Activated T-cell treated with anti-CD3 and anti-CD28 coated beads for 24 hours (primary cell): ENCODE results near the gene CUTA.

Experiments
- DNase-seq: peaks from one replicate; pipeline ENCODE4 v3.0.0-alpha.2; 2020; ENCODE audit warnings: low read depth

The CUTA gene, protein sequence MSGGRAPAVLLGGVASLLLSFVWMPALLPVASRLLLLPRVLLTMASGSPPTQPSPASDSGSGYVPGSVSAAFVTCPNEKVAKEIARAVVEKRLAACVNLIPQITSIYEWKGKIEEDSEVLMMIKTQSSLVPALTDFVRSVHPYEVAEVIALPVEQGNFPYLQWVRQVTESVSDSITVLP

GRCh38 chr6:33417903-33418689, at the start of gene CUTA:
TSS of gene CUTA (minus strand) at chr6:33418107. CDS start at chr6:33418000, 107 bp downstream.
- DNase-seq: peak; percentile 98

DNA sequence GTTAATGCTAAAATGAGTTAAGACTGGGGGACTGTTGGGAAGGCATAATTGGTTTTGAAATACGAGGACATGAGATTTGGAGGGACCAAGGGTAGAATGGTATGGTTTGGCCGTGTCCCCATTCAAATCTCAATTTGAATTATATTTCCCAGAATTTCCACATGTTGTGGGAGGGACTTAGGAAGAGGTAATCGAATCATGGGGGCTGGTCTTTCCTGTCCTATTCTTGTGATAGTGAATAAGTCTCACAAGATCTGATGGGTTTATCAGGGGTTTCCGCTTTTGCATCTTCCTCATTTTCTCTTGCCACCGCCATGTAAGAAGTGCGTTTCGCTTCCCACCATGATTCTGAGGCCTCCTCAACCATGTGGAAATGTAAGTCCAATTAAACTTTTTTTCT, 49.2 kb upstream of the CUTA start:
- DNase-seq: no peak

- DNase-seq: no peak
These were observed 48.3 kb upstream of the CUTA start for GRCh38 chr6:33466075-33466735.

GRCh38 chr6:33459226-33459625, 41.3 kb upstream of the CUTA start:
- DNase-seq: no peak

- DNase-seq: no peak
These were observed 40.8 kb upstream of the CUTA start for GRCh38 chr6:33458676-33459075.

DNA sequence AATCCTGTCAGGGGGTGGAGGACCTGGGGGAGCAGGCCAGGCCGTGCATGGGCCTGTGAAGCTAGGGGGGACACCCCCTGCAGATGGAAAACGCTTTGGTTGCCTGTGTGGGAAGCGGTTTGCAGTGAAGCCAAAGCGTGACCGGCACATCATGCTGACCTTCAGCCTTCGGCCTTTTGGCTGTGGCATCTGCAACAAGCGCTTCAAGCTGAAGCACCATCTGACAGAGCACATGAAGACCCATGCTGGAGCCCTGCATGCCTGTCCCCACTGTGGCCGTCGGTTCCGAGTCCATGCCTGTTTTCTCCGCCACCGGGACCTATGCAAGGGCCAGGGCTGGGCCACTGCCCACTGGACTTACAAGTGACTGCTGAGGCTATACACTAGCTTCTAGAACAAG, 38.2 kb upstream of the CUTA start:
- DNase-seq: no peak

GRCh38 chr6:33455051-33455450, 37.1 kb upstream of the CUTA start:
- DNase-seq: no peak

DNA sequence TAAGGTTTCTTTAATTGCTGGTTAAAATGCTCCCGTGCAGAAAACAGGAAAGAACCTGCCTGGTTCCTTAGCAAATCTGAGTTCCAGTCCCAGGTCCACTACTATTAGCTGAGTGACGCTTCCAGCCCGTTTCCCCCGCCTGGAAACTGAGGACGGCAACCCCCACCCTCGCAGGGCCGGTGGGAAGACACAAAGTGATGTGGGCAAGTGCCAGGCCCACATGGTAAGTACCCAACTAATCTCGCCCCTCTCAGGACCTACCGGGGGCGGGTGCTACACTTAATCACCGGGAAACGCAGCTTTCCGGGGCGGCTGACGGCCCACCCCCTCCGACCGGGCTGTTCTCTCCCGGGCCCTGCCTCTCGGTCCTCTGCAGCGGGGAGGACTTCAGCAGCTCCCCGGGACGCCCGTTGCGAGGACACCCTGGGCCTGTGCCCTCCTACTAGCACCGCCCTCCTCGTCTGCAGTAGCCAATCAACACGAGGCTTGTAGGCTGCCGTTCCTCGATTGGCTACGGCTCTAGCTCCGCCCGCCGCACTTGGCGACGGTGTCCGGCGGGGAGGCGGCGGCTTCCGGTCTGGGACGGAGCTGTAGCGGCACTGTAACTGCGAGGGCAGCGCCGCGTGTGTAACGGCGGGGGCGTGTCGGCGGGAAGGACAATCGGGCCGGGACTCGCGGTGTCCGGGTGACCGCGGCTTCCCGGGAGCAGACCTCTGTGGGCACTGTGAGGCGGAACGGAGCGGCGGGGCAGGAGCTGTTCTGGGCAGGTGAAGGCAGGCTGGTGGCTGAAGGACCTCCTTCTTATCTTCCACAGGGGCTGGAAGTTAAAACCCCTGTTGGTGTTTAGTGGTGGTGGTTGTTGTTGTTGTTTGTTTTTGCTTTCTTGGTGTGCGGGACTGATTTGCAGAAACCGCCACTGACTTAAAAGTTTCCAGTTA, 36.4 kb upstream of the CUTA start, which contains the start of gene ZBTB9:
Gene ZBTB9 (plus strand): TSS at position 568 of the 938 bp plus-strand sequence. CDS start 525 bp downstream, outside the sequence.
- peak; percentile 93 for DNase-seq

GRCh38 chr6:33453393-33454008, 35.6 kb upstream of the CUTA start:
- DNase-seq: no peak

- DNase-seq: no peak
These were observed 34.6 kb upstream of the CUTA start for GRCh38 chr6:33452496-33452895.

- no peak for DNase-seq
These were observed 33.7 kb upstream of the CUTA start for GRCh38 chr6:33451606-33452005.

DNA sequence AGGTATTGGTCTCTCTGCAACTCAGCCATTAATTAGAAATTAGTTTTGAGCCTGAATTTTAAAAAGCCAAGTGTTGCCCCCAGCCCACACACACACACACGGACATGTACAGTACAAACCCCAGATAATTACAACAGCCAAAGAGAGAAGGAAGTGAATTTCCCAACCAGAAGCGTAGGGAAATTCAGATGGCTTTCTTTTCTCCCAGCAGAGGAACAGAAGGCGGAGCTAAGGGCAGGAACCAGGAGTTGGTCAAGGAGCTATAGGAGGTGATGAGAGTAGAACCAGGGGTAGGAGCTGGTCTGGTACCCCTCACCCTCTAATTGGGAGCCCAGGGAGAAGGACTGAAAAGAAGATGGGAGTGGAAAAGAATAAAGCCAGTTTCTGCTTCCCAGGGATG, 32.5 kb upstream of the CUTA start:
- no peak for DNase-seq

DNA sequence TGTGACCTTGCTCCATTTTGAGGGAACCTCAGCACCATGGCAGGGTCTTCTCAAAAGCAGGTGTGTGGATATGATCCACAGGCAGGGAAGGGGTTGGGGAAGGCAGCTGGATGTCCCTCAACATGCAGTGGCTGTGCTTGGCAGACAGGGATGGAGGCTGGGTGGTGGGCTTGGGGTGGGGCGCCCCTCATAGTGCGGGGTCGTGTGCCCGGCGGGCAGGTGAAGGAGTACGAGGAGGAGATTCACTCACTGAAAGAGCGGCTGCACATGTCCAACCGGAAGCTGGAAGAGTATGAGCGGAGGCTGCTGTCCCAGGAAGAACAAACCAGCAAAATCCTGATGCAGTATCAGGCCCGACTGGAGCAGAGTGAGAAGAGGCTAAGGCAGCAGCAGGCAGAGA, 28.4 kb upstream of the CUTA start:
- no peak for DNase-seq

DNA sequence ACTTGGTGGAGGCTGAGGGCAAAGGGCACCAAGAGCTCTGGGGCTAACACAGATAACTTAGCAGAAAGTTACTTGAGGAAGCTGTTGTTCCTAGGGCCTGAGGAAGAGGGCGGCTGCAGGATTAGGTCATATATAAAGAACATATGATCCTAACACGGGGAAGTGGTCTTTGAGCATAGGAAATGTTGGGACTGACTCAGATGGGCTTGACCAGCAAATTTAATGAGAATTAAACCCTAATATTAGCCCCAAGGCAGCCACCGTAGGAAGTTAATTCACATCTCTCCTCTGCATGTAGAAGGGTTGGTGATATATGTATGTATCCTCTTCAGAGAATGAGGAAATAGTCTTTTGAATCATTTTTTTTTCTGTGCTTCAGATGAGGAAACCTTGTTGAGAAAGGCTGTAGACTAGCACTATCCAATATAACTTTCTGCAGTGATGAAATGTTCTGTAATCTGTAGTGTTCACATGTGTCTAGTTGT, 27.3 kb upstream of the CUTA start:
- DNase-seq: no peak

DNA sequence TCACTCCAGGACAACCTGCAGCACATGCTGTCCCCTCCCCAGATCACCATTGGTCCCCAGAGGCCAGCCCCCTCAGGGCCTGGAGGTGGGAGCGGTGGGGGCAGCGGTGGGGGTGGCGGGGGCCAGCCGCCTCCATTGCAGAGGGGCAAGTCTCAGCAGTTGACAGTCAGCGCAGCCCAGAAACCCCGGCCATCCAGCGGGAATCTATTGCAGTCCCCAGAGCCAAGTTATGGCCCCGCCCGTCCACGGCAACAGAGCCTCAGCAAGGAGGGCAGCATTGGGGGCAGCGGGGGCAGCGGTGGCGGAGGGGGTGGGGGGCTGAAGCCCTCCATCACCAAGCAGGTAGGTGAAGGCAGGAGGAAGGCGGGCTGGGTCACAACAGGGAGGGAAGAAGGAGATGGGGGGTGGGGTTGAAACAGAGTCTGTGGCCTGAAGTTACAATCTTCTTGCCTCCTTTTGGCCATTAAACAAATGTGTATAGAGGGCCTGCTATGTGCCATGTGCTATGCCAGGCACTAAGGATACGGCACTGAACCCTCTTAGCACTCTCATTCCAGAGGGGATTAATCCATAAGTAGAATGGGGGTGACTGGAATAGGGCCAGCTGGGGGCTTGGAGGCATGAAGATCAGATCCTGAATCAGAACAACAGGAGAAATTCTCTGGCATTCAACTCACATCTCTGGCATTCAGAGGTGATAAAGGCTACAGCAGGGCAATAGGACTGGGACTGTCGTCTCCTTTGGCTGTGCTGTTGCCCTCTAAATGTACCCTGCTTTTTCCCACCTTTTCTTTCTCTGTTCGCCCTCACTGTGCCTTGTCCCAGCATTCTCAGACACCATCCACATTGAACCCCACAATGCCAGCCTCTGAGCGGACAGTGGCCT, 26.0 kb upstream of the CUTA start:
- no peak for DNase-seq

DNA sequence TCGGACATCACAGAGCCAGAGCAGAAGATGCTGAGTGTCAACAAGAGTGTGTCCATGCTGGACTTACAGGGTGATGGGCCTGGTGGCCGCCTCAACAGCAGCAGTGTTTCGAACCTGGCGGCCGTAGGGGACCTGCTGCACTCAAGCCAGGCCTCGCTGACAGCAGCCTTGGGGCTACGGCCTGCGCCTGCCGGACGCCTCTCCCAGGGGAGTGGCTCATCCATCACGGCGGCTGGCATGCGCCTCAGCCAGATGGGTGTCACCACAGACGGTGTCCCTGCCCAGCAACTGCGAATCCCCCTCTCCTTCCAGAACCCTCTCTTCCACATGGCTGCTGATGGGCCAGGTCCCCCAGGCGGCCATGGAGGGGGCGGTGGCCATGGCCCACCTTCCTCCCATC, 25.1 kb upstream of the CUTA start:
- DNase-seq: no peak

GRCh38 chr6:33442283-33442682, 24.4 kb upstream of the CUTA start:
- DNase-seq: no peak

GRCh38 chr6:33441457-33441856, 23.6 kb upstream of the CUTA start:
- DNase-seq: no peak

GRCh38 chr6:33440649-33441309, 22.9 kb upstream of the CUTA start:
- no peak for DNase-seq
